ENCODE results near the gene M1AP. TPM values are rescaled to one million over a fixed set of nuclear protein-coding genes. Genes with fewer than 3 reads are reported as not detected.

M1AP gene
- total and polyA plus RNA-seq, 9 of the 15 experiments (the other 6 are each of a cell fraction or from before 2014, with no cell fraction given): 0.06 to 0.33 (median 0.11) TPM; not detected in 4

DNA sequence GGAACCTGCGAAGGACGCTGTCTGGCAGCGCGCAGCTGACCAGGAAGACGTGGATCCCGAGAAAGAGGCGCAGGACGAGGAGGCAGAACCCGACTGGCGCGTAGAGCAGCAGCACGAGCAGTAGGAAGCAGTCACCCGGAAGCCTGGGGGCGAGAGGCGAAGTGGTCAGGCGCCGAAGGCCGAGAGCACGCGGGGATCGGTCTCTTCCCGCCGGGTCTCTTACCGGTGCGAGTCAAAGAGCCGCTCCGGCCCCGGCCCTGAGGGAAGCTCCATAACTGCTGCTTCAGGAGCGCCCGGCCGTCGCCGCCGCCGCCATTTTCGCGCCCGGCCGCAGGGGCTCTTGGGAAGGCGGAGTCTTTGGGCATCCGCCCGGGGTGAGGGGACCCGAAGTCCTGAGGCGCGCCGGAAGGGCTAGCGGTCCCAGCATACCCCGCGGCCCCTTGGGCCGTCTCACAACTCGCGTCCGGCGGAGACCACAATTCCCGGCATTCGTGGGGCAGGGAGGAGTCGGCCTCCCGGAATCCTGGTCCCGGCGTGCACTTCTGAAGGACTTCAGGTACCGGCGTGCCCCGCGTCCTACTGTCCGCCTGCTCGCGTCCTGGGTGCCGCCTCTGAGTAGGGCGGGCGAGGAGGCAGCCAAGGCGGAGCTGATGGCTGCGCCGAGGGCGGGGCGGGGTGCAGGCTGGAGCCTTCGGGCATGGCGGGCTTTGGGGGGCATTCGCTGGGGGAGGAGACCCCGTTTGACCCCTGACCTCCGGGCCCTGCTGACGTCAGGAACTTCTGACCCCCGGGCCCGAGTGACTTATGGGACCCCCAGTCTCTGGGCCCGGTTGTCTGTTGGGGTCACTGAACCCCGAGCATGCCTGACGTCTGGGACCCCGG, 118.5 kb downstream of the M1AP start, which contains the start of the genes AUP1 and HTRA2 (continued):
- peak; percentile 9 to 59; a peak in 3 of 4 replicates for TF ChIP-seq TEAD1 (CRISPR knock-in tag; IDR thresholded peaks at IDR 0.05)
- peak; percentile 81 for TF ChIP-seq KDM5B (IDR thresholded peaks at IDR 0.05; ENCODE audit: insufficient replicate concordance, low read depth, low read length)
- TF ChIP-seq, protein P1, sequence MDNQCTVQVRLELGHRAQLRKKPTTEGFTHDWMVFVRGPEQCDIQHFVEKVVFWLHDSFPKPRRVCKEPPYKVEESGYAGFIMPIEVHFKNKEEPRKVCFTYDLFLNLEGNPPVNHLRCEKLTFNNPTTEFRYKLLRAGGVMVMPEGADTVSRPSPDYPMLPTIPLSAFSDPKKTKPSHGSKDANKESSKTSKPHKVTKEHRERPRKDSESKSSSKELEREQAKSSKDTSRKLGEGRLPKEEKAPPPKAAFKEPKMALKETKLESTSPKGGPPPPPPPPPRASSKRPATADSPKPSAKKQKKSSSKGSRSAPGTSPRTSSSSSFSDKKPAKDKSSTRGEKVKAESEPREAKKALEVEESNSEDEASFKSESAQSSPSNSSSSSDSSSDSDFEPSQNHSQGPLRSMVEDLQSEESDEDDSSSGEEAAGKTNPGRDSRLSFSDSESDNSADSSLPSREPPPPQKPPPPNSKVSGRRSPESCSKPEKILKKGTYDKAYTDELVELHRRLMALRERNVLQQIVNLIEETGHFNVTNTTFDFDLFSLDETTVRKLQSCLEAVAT (IDR thresholded peaks at IDR 0.05): peak; percentile 35 to 47; a peak in 1 of 4 replicates
- TF ChIP-seq ETV5 (CRISPR knock-in tag; IDR thresholded peaks at IDR 0.05; ENCODE audit: low read depth): peak; percentile 83
- TF ChIP-seq, protein P2, sequence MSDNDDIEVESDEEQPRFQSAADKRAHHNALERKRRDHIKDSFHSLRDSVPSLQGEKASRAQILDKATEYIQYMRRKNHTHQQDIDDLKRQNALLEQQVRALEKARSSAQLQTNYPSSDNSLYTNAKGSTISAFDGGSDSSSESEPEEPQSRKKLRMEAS (CRISPR knock-in tag; IDR thresholded peaks at IDR 0.05): peak; percentile 38
- TF ChIP-seq SUPT5H (IDR thresholded peaks at IDR 0.05): peak; percentile 95
- TF ChIP-seq ATF7 (IDR thresholded peaks at IDR 0.05): peak; percentile 75
- TF ChIP-seq, protein P3, sequence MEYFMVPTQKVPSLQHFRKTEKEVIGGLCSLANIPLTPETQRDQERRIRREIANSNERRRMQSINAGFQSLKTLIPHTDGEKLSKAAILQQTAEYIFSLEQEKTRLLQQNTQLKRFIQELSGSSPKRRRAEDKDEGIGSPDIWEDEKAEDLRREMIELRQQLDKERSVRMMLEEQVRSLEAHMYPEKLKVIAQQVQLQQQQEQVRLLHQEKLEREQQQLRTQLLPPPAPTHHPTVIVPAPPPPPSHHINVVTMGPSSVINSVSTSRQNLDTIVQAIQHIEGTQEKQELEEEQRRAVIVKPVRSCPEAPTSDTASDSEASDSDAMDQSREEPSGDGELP (CRISPR knock-in tag; IDR thresholded peaks at IDR 0.05; ENCODE audit: borderline replicate concordance): peak; percentile 64; the same call in 1 of the 2 replicates
- peak; percentile 48 for TF ChIP-seq MYC (IDR thresholded peaks at IDR 0.05; ENCODE audit: low read depth, low read length)
- TF ChIP-seq MYC (CRISPR knock-in tag; IDR thresholded peaks at IDR 0.05; ENCODE audit: borderline replicate concordance, low read depth): peak; percentile 44; the same call in 1 of the 2 replicates
- TF ChIP-seq, protein P4, sequence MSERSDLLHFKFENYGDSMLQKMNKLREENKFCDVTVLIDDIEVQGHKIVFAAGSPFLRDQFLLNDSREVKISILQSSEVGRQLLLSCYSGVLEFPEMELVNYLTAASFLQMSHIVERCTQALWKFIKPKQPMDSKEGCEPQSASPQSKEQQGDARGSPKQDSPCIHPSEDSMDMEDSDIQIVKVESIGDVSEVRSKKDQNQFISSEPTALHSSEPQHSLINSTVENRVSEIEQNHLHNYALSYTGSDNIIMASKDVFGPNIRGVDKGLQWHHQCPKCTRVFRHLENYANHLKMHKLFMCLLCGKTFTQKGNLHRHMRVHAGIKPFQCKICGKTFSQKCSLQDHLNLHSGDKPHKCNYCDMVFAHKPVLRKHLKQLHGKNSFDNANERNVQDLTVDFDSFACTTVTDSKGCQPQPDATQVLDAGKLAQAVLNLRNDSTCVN (CRISPR knock-in tag; IDR thresholded peaks at IDR 0.05): no peak
- TF ChIP-seq, protein P5, sequence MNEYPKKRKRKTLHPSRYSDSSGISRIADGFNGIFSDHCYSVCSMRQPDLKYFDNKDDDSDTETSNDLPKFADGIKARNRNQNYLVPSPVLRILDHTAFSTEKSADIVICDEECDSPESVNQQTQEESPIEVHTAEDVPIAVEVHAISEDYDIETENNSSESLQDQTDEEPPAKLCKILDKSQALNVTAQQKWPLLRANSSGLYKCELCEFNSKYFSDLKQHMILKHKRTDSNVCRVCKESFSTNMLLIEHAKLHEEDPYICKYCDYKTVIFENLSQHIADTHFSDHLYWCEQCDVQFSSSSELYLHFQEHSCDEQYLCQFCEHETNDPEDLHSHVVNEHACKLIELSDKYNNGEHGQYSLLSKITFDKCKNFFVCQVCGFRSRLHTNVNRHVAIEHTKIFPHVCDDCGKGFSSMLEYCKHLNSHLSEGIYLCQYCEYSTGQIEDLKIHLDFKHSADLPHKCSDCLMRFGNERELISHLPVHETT (CRISPR knock-in tag; conservative IDR thresholded peaks at IDR 0.05 in 1 of 2, IDR thresholded peaks at IDR 0.05 in 1 of 2): peak in 1 of 2 experiments; percentile 85; a peak in 2 of 4 replicates
- peak; percentile 81 for TF ChIP-seq TBP (optimal IDR thresholded peaks at IDR 0.05; ENCODE audit: low read depth, low read length)
- TF ChIP-seq, protein P6, sequence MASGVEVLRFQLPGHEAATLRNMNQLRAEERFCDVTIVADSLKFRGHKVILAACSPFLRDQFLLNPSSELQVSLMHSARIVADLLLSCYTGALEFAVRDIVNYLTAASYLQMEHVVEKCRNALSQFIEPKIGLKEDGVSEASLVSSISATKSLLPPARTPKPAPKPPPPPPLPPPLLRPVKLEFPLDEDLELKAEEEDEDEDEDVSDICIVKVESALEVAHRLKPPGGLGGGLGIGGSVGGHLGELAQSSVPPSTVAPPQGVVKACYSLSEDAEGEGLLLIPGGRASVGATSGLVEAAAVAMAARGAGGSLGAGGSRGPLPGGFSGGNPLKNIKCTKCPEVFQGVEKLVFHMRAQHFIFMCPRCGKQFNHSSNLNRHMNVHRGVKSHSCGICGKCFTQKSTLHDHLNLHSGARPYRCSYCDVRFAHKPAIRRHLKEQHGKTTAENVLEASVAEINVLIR (CRISPR knock-in tag; IDR thresholded peaks at IDR 0.05): peak; percentile 49
- 0 out of 2 replicates have a peak, but pooled peaks have one; percentile 14 for TF ChIP-seq SMARCE1 (IDR thresholded peaks at IDR 0.05)
- TF ChIP-seq NBN (IDR thresholded peaks at IDR 0.05; ENCODE audit: low read depth): no peak
- TF ChIP-seq EHMT2 (IDR thresholded peaks at IDR 0.05): no peak
- TF ChIP-seq RBFOX2 (IDR thresholded peaks at IDR 0.05; ENCODE audit: low read depth, low read length): peak; percentile 95
- no peak for TF ChIP-seq ZNF584 (CRISPR knock-in tag; IDR thresholded peaks at IDR 0.05; ENCODE audit: low read depth)
